ENCODE results near the gene MTMR10. TPM values are rescaled to one million over a fixed set of nuclear protein-coding genes. Genes with fewer than 3 reads are reported as not detected.

MTMR10 gene
- total RNA-seq, 2 donors from 2014 or later = 11.1 to 23.2 TPM

GRCh38 chr15:30895461-30896210 is 95.8 kb downstream of the MTMR10 start:
- no peak for DNase-seq (ENCODE audit: low spot score)
- intact Hi-C loops (cut with DNase I) = no loop called here

- DNase-seq (ENCODE audit: low spot score) = no peak
- intact Hi-C loops (cut with DNase I) = no loop called here
These were observed 102.2 kb downstream of the MTMR10 start for GRCh38 chr15:30889196-30889595.

Other genes starting within 250 kb of the MTMR10 start
- 10 to 100 TPM in 1 of 2 donors, 1 to 10 TPM in 1; 4.0 to 13.8 TPM for gene FAN1, start 87.7 kb downstream of the MTMR10 start, total RNA-seq
- not detected for gene TRPM1, start 110.1 kb upstream of the MTMR10 start, total RNA-seq